ENCODE data around the gene ASB15.
"Not testable (repeated sequence)": the region's sequence is repeated elsewhere in the genome, so short reads cannot be mapped to it uniquely, and the experiment has no call there.

Gene ASB15

DNA sequence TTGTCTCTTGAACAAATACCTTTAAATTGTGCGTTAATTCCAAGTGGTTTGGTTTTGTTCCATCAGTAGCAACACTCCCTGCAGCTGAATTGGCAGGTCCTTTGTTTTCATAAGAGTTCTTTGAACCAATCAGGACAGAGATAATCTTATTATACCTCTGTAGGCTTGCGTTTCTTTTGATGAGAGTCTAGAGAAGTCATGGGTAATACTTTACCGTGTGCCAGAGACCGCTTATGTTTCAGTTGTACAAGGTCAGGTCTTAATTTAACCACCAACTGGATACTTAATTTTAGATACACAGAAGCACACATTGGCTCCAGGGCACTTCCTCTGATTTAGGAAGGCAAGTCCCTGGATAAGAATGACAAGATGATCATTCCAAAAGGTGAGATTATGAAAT, at the start of gene ASB15:
ASB15 (plus strand) TSS at position 292 of the 400 bp plus-strand sequence. CDS start 12,682 bp downstream, outside the sequence.
- no peaks in the 10 kb centered on the region for H3K27me3 ChIP-seq (ENCODE audit: control insufficient read depth in 1 of 2, insufficient read depth in 2 of 2, low read length in 2 of 2)
- no peaks in the 10 kb centered on the region for H3K36me3 ChIP-seq (ENCODE audit: control insufficient read depth in 1 of 2, insufficient read depth in 2 of 2, low read length in 2 of 2)
- no peak within 1 kb of the TSS for H3K9ac ChIP-seq (ENCODE audit: low read depth in 1 of 2, low read length in 2 of 2)
- no peak within 1 kb of the TSS for H3K27ac ChIP-seq (ENCODE audit: low read depth, low read length)
- no peaks in the 10 kb centered on the region for H3K4me1 ChIP-seq (ENCODE audit: control insufficient read depth in 1 of 2, insufficient read depth in 2 of 2, low read length in 2 of 2)
- H3K9me3 ChIP-seq (ENCODE audit: control insufficient read depth in 1 of 2, low read length in 2 of 2), result no peaks in the 10 kb centered on the region
- no peak within 1 kb of the TSS for H3K4me3 ChIP-seq (ENCODE audit: low read depth in 1 of 2, low read length in 2 of 2)

DNA sequence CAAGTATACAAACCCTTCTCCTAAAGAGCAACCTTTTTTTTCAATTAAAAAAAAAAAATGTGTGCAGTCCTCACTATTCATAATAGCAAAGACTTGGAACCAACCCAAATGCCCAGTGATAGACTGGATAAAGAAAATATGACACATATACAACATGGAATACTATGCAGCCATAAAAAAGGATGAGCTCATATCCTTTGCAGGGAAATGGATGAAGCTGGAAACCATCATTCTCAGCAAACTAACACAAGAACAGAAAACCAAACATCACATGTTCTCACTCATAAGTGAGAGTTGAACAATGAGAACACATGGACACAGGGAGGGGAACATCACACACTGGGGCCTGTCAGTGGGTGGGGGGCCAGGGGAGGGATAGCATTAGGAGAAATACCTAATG, 49.5 kb upstream of the ASB15 start:
- H3K27ac ChIP-seq (ENCODE audit: low read depth, low read length); H3K27me3 ChIP-seq (ENCODE audit: control insufficient read depth in 1 of 2, insufficient read depth in 2 of 2, low read length in 2 of 2); H3K9me3 ChIP-seq (ENCODE audit: control insufficient read depth in 1 of 2, low read length in 2 of 2); H3K4me3 ChIP-seq (ENCODE audit: low read depth in 1 of 2, low read length in 2 of 2); H3K9ac ChIP-seq (ENCODE audit: low read depth in 1 of 2, low read length in 2 of 2): not testable (repeated sequence)
- Histone ChIP-seq H3K36me3 (ENCODE audit: control insufficient read depth in 1 of 2, insufficient read depth in 2 of 2, low read length in 2 of 2) (peaks cover 15 to 32% of the 10 kb centered on the region in 2 donors), H3K4me1 (ENCODE audit: control insufficient read depth in 1 of 2, insufficient read depth in 2 of 2, low read length in 2 of 2) (peaks cover 13 to 19% of the 10 kb centered on the region in 2 donors)

DNA sequence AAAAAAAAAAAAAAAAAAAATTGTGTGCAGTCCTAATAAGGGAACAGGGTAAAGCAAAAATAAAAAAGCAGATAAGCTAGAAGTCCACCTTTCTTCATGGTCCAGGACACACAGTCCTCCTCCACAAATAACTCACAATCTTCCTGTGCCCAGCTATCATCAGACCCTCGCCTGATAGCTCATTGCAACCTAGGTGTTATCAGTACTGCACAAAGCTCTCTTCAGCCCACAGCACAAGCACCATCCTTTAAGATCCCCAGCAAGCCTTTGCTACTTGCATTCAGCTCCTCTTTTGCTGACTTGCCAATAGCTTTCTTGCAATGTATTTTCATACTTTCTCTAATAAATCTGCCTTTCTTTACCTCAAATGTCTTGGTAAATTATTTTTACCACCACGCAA, 49.0 kb upstream of the ASB15 start:
- H3K4me3 ChIP-seq (ENCODE audit: low read depth in 1 of 2, low read length in 2 of 2), result no peak overlapping the region
- H3K36me3 ChIP-seq (ENCODE audit: control insufficient read depth in 1 of 2, insufficient read depth in 2 of 2, low read length in 2 of 2), result peaks cover 15 to 28% of the 10 kb centered on the region in 2 donors
- H3K4me1 ChIP-seq (ENCODE audit: control insufficient read depth in 1 of 2, insufficient read depth in 2 of 2, low read length in 2 of 2), result peaks cover 13 to 19% of the 10 kb centered on the region in 2 donors
- no peaks in the 10 kb centered on the region for H3K9me3 ChIP-seq (ENCODE audit: control insufficient read depth in 1 of 2, low read length in 2 of 2)
- H3K27ac ChIP-seq (ENCODE audit: low read depth, low read length), result no peak overlapping the region
- H3K9ac ChIP-seq (ENCODE audit: low read depth in 1 of 2, low read length in 2 of 2), result no peak overlapping the region
- no peaks in the 10 kb centered on the region for H3K27me3 ChIP-seq (ENCODE audit: control insufficient read depth in 1 of 2, insufficient read depth in 2 of 2, low read length in 2 of 2)

DNA sequence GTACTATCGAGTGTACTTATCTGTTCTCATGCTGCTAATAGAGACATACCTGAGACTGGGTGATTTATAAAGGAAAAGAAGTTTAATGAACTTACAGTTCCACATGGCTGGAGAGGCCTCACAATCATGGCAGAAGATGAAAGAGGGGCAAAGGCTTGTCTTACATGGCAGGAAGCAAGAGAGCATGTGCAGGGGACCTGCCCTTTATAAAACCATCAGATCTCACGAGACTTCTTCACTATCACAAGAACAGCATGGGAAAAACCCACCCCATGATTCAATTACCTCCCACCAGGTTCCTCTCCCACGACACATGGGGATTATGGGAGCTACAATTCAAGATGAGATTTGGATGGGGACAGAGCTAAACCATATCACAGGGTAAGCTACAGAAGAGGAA, 48.5 kb upstream of the ASB15 start:
- H3K4me3 ChIP-seq (ENCODE audit: low read depth in 1 of 2, low read length in 2 of 2), result no peak overlapping the region
- no peak overlapping the region for H3K9ac ChIP-seq (ENCODE audit: low read depth in 1 of 2, low read length in 2 of 2)
- H3K36me3 ChIP-seq (ENCODE audit: control insufficient read depth in 1 of 2, insufficient read depth in 2 of 2, low read length in 2 of 2), result peaks cover 15 to 26% of the 10 kb centered on the region in 2 donors
- H3K9me3 ChIP-seq (ENCODE audit: control insufficient read depth in 1 of 2, low read length in 2 of 2), result no peaks in the 10 kb centered on the region
- H3K4me1 ChIP-seq (ENCODE audit: control insufficient read depth in 1 of 2, insufficient read depth in 2 of 2, low read length in 2 of 2), result peaks cover 13 to 19% of the 10 kb centered on the region in 2 donors
- no peaks in the 10 kb centered on the region for H3K27me3 ChIP-seq (ENCODE audit: control insufficient read depth in 1 of 2, insufficient read depth in 2 of 2, low read length in 2 of 2)
- no peak overlapping the region for H3K27ac ChIP-seq (ENCODE audit: low read depth, low read length)

DNA sequence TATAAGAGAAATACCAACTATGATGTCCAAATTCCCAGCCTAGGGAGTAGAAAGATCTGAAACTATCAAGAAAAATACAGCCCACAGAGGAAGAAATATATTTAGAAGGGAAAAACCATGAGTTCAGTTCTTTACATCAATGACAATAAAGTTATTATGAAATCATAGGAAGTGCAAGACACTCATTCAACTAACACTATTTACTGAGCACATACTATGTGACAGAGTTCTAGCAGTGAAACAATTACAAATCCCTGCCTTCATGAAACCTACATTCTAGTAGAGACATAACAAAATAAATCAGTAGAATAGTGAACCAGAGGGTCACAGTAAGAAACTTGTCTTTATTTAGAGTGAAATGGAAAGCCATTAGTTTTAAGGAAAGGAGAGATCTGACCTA, 46.1 kb upstream of the ASB15 start:
- H3K27me3 ChIP-seq (ENCODE audit: control insufficient read depth in 1 of 2, insufficient read depth in 2 of 2, low read length in 2 of 2), result no peaks in the 10 kb centered on the region
- no peak overlapping the region for H3K4me3 ChIP-seq (ENCODE audit: low read depth in 1 of 2, low read length in 2 of 2)
- no peak overlapping the region for H3K9ac ChIP-seq (ENCODE audit: low read depth in 1 of 2, low read length in 2 of 2)
- peaks cover 5 to 8% of the 10 kb centered on the region in 2 donors for H3K36me3 ChIP-seq (ENCODE audit: control insufficient read depth in 1 of 2, insufficient read depth in 2 of 2, low read length in 2 of 2)
- H3K27ac ChIP-seq (ENCODE audit: low read depth, low read length), result no peak overlapping the region
- peaks cover 13 to 19% of the 10 kb centered on the region in 2 donors for H3K4me1 ChIP-seq (ENCODE audit: control insufficient read depth in 1 of 2, insufficient read depth in 2 of 2, low read length in 2 of 2)
- no peaks in the 10 kb centered on the region for H3K9me3 ChIP-seq (ENCODE audit: control insufficient read depth in 1 of 2, low read length in 2 of 2)

DNA sequence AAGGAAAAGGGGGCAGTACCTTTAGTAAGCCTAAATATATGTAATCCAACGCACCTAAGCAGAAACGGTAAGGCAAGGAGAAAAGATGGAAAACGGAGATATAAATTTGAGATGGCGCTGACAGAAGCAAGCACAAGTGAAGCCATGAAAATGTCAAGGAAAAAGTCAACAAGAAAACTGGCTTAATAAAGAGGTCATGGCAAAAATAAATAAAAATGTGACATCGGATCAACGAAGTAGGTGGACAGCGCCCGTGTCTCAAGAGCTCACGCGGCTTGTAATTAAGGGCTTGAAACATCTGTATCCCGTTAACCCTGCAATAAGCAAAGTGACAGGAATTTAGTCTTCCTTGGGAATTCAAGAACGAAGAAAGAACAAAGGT, 44.6 kb upstream of the ASB15 start:
- H3K9ac ChIP-seq (ENCODE audit: low read depth in 1 of 2, low read length in 2 of 2), result peak overlapping the region; percentile 93 to 96
- H3K27ac ChIP-seq (ENCODE audit: low read depth, low read length), result no peak overlapping the region
- peaks cover 5 to 8% of the 10 kb centered on the region in 2 donors for H3K36me3 ChIP-seq (ENCODE audit: control insufficient read depth in 1 of 2, insufficient read depth in 2 of 2, low read length in 2 of 2)
- H3K27me3 ChIP-seq (ENCODE audit: control insufficient read depth in 1 of 2, insufficient read depth in 2 of 2, low read length in 2 of 2), result no peaks in the 10 kb centered on the region
- peaks cover 13 to 19% of the 10 kb centered on the region in 2 donors for H3K4me1 ChIP-seq (ENCODE audit: control insufficient read depth in 1 of 2, insufficient read depth in 2 of 2, low read length in 2 of 2)
- no peaks in the 10 kb centered on the region for H3K9me3 ChIP-seq (ENCODE audit: control insufficient read depth in 1 of 2, low read length in 2 of 2)
- H3K4me3 ChIP-seq (ENCODE audit: low read depth in 1 of 2, low read length in 2 of 2), result peak overlapping the region; percentile 89 to 98

DNA sequence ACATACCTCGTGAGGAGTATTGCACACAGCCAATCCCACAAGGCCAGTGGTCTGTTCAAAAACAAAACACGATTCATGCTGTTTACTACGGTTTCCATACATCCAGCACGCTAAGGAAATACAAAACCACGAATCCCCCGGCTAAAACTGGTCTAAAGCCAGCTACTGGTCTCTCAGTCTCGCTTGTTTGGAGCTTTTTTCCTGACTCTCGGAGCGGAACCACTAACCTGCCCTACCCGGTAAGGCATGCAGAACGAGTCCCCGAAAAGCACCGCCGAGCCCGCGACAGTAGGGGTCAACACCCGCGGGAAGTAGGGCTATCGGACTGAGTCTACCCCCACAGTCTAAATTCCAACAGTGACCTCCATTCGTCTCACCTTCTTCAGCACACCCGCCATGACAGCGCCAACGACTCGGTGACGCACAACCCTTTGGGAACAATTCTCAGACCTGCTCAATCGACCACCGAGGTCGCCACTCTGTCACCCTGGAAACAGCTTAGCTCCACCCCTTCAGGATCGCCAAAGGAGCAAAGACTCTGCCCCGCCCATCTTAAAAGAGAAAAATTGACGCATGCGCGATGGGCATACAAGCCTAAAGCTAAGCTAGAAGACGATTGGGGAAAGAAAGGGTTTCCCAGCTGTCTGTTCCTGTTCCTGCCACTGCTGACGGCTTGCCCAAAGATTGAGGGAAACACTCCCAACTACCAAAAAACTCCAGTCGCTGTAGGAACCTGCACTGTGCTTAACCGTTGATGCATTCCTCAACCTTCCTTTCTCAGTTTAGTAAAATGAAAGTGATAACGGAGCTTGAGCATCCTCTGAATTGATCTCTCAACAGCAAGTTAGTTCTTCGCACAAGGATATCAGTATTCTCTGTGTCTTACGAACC, 44.0 kb upstream of the ASB15 start, which contains the start of gene NDUFA5:
NDUFA5 (minus strand) TSS at position 421 of the 891 bp plus-strand sequence; CDS start at position 398, 23 bp downstream.
- Histone ChIP-seq H3K27me3 (ENCODE audit: control insufficient read depth in 1 of 2, insufficient read depth in 2 of 2, low read length in 2 of 2) (no peaks in the 10 kb centered on the region), H3K4me3 (ENCODE audit: low read depth in 1 of 2, low read length in 2 of 2) (peak within 1 kb of the TSS; percentile 89 to 98), H3K36me3 (ENCODE audit: control insufficient read depth in 1 of 2, insufficient read depth in 2 of 2, low read length in 2 of 2) (peaks cover 5 to 7% of the 10 kb centered on the region in 2 donors), H3K9me3 (ENCODE audit: control insufficient read depth in 1 of 2, low read length in 2 of 2) (no peaks in the 10 kb centered on the region), H3K9ac (ENCODE audit: low read depth in 1 of 2, low read length in 2 of 2) (peak within 1 kb of the TSS; percentile 93 to 96), H3K27ac (ENCODE audit: low read depth, low read length) (peak within 1 kb of the TSS; percentile 75), H3K4me1 (ENCODE audit: control insufficient read depth in 1 of 2, insufficient read depth in 2 of 2, low read length in 2 of 2) (peaks cover 13 to 19% of the 10 kb centered on the region in 2 donors)

DNA sequence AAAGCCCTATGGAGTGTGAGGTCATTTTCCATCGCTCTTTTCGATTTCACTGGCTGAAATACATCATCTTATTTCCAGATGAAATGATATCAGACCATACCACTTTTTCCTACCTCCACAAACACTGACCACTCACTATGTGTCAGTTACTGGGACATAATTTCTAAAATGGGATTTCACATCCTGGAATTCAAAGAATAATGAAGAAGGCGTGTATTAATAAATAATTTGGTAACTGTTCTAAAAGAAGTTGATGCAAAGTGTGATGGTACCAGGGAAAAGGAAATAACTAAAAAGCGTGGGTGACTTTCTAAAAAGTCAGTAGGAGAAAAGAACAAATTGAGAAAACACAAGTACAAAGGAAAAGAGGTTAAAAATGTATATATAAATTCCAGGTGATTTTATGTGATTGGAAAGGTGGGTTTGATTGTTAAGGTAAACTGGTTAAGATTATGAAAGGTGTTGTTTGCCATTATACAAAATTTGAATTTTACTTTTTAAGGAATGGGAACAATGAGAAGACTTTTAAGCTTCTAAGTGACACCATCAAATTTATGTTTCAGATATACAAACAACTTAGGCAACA, 43.2 kb upstream of the ASB15 start:
- Histone ChIP-seq H3K9ac (ENCODE audit: low read depth in 1 of 2, low read length in 2 of 2) (peak overlapping the region; percentile 34 to 96), H3K4me1 (ENCODE audit: control insufficient read depth in 1 of 2, insufficient read depth in 2 of 2, low read length in 2 of 2) (peaks cover 13 to 19% of the 10 kb centered on the region in 2 donors), H3K4me3 (ENCODE audit: low read depth in 1 of 2, low read length in 2 of 2) (peak overlapping the region; percentile 89 to 98), H3K36me3 (ENCODE audit: control insufficient read depth in 1 of 2, insufficient read depth in 2 of 2, low read length in 2 of 2) (peaks cover 0 to 5% of the 10 kb centered on the region in 2 donors), H3K27ac (ENCODE audit: low read depth, low read length) (peak overlapping the region; percentile 15), H3K27me3 (ENCODE audit: control insufficient read depth in 1 of 2, insufficient read depth in 2 of 2, low read length in 2 of 2) (no peaks in the 10 kb centered on the region), H3K9me3 (ENCODE audit: control insufficient read depth in 1 of 2, low read length in 2 of 2) (no peaks in the 10 kb centered on the region)

DNA sequence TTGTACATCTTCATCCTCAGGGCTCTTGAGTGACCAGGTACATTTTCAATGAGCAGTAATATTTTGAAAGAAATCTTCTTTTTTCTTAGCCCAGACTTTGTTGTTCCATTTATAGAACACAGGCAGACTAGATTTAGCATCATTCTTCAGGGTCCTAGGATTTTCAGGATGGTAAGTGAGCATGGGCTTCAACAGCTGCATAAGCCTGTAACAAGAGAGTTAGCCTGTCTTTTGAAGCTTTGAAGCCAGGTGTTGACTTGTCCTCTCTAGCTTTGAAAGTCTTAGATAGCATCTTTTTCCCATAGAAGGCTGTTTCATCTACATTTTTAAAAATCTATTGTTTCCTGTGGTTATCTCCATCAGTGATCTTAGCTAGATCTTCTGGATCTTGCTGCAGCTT, 39.5 kb upstream of the ASB15 start:
- Histone ChIP-seq H3K9ac (ENCODE audit: low read depth in 1 of 2, low read length in 2 of 2) (no peak overlapping the region), H3K27ac (ENCODE audit: low read depth, low read length) (no peak overlapping the region), H3K36me3 (ENCODE audit: control insufficient read depth in 1 of 2, insufficient read depth in 2 of 2, low read length in 2 of 2) (no peaks in the 10 kb centered on the region), H3K9me3 (ENCODE audit: control insufficient read depth in 1 of 2, low read length in 2 of 2) (no peaks in the 10 kb centered on the region), H3K4me1 (ENCODE audit: control insufficient read depth in 1 of 2, insufficient read depth in 2 of 2, low read length in 2 of 2) (no peaks in the 10 kb centered on the region), H3K27me3 (ENCODE audit: control insufficient read depth in 1 of 2, insufficient read depth in 2 of 2, low read length in 2 of 2) (no peaks in the 10 kb centered on the region), H3K4me3 (ENCODE audit: low read depth in 1 of 2, low read length in 2 of 2) (no peak overlapping the region)

DNA sequence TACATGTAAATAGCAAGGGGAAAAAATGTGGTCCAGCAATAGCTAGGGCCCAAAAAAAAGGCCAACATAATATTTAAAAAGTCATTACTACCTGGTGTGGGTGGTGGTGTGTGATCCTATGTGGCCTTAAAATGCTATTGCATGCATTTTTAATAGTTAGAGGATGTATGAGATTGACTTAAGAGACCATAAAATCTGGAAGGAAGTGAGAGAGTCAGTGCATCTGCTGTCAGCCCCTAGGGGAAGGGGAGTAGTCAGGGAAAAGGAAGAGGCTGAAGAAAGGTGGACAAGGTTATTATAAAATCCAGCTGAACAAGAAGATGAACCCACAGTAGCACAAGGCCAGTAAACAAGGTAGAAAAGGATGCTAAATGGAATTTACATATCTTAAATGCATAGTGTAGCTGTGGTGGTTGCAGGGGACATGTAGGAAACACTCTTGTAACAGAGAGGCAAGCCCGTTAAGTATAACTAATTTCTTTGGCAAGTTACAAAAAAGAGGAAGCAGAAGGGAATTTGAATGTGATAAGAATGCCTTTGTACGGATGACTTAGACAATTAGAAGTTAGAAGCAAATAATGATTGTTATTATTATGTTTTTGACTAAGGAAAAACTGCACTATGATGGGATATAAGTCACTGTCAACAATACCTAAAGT, 32.1 kb upstream of the ASB15 start:
- Histone ChIP-seq H3K27me3 (ENCODE audit: control insufficient read depth in 1 of 2, insufficient read depth in 2 of 2, low read length in 2 of 2) (no peaks in the 10 kb centered on the region), H3K36me3 (ENCODE audit: control insufficient read depth in 1 of 2, insufficient read depth in 2 of 2, low read length in 2 of 2) (no peaks in the 10 kb centered on the region), H3K4me1 (ENCODE audit: control insufficient read depth in 1 of 2, insufficient read depth in 2 of 2, low read length in 2 of 2) (no peaks in the 10 kb centered on the region), H3K4me3 (ENCODE audit: low read depth in 1 of 2, low read length in 2 of 2) (no peak overlapping the region), H3K9ac (ENCODE audit: low read depth in 1 of 2, low read length in 2 of 2) (no peak overlapping the region), H3K9me3 (ENCODE audit: control insufficient read depth in 1 of 2, low read length in 2 of 2) (no peaks in the 10 kb centered on the region), H3K27ac (ENCODE audit: low read depth, low read length) (no peak overlapping the region)

Data from duodenal mucosa (tissue), 2 donors.